HG02981 (cell line): ENCODE measurements around the gene NEMP2.
A peak's percentile ranks its signal among the peaks of the same experiment; 100 is the strongest.

ENCODE experiments used
- ATAC-seq: cut with Tn5 transposase; IDR thresholded peaks from one replicate; pipeline ENCODE4 v1.9.1; 2021; ENCODE audit warnings: mild to moderate bottlenecking, moderate library complexity; ENCODE audit not compliant: unreplicated experiment

Gene NEMP2, protein sequence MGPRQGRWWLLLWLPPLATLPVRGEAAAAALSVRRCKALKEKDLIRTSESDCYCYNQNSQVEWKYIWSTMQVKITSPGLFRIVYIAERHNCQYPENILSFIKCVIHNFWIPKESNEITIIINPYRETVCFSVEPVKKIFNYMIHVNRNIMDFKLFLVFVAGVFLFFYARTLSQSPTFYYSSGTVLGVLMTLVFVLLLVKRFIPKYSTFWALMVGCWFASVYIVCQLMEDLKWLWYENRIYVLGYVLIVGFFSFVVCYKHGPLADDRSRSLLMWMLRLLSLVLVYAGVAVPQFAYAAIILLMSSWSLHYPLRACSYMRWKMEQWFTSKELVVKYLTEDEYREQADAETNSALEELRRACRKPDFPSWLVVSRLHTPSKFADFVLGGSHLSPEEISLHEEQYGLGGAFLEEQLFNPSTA

DNA sequence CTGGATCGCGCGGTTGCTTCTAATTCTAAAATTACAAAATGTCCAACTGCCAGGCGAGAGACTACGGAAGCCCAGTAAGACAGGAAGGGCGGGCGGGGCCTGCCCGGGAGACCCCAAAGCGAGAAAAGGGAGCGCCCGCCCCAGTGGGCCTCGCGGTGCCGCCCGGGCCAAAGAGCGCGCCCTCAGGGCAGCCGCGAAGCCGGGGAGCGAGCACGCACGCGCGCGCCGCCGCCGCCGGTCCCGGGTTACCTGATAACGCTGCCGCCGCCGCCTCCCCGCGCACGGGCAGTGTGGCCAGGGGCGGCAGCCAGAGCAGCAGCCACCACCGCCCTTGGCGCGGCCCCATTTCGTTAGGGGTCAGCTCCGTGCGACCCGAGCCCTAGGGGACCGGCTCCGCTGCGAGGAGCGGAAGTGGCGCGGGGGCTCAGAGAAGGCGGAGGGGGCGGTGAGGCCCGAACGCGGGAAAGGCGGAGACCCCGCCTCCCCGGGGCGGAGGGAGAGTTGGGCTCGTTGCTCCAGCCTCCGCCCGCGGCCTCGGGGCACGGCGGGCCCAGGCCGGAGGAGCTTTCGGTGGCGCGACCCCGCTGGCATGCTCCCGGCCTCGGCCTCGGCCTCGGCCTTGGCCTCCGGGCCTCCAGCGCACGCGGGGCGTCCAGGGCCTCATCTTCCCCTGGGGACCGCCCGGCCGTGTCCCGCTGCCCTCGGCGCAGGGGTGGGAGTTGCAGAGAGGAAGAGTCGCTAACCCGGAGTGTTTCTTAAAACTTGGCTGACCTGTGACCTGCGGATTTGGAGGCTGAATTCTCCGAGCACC is at the start of gene NEMP2:
Gene NEMP2, minus strand, starts transcription at position 413 of the 811 bp plus-strand sequence. Its CDS starts 67 bp downstream, at position 346.
- peak; percentile 65 for ATAC-seq

DNA sequence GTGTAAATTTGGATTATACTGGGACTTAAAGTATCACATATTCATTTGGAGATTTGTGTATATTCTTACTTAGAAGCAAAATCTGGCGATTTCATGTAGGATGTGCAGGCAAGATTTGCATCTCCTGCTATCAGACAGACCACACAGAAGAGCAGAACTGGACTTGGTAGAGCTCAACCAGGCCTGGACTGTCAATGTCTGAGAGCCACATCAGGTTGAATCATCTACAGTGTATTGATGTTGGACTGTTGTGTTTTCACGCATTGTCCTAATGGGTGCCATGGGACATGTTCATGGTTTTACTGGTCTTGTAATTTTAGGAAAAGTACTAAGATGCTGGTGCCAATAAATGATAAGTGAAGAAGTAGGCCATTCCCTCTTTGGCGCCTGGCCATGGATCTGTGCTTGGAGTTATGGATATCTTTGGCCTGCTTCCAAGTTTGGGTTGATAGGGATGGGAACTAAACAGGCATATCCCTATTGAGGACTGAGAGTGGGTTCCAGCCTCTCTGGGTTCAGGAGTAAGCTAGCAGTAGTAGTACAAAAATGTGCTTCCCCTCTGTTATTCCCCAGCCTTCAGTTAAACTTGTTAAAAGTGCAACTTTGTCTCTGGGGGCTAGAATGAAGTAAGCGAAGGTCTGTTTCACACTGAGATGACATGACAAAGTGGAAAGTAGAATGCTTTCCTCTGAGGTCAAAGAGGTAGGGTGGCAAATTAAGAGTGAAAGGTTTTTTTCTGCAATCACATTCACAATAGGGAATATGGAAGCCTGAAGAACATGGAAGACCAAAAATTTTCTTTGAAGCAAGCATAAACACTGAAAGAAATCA is 49.2 kb upstream of the NEMP2 start:
- peak; percentile 78 for ATAC-seq

GRCh38 chr2:190582736-190583506 is 48.4 kb upstream of the NEMP2 start:
- peak; percentile 56 for ATAC-seq

DNA sequence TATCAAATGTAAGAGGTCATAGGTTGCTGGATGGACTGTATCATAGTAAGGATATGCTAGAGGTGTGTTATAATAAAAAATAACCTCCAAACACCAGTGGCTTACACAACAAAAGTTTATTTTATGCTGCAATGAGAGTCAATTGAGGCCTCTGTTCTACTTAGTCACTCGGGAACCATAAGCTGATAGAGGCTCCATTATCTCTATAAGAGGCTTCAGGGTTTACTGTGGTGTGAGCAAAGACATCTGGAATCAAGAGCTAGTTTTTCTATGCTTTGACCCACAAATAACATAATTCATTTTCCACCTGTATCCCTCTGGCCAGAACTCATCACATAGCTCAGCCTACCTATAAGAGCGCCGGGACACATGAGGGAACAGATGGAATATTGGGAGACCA is 47.5 kb upstream of the NEMP2 start:
- no peak for ATAC-seq

- no peak for ATAC-seq
These were observed 45.7 kb upstream of the NEMP2 start for GRCh38 chr2:190579915-190580846.

GRCh38 chr2:190579058-190579410 is 44.5 kb upstream of the NEMP2 start:
- no peak for ATAC-seq

- no peak for ATAC-seq
These were observed 43.9 kb upstream of the NEMP2 start for GRCh38 chr2:190578158-190579057.

DNA sequence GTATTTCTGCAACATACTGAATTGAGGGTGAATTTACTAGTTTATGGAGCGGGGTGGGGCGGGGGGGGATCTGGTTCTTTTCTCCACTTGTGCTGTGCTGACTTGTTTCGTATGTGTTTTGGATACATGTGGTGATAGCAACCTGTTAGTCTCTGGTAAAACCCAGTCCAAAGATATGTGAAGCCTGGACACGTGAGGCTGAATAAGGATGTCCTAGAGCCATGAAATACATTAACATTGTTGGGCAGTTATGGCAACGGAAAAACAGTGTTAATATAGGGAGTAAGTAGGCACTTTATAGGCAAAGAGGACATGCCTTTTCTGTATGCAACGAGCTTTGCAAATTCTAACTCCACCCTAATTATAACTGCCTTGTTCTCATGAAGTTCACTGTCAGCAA is 42.1 kb upstream of the NEMP2 start:
- no peak for ATAC-seq

- no peak for ATAC-seq
These were observed 40.7 kb upstream of the NEMP2 start for GRCh38 chr2:190575263-190575662.

- ATAC-seq: no peak
These were observed 39.6 kb upstream of the NEMP2 start for GRCh38 chr2:190574169-190574568.

GRCh38 chr2:190572246-190572645 is 37.7 kb upstream of the NEMP2 start:
- ATAC-seq: no peak

DNA sequence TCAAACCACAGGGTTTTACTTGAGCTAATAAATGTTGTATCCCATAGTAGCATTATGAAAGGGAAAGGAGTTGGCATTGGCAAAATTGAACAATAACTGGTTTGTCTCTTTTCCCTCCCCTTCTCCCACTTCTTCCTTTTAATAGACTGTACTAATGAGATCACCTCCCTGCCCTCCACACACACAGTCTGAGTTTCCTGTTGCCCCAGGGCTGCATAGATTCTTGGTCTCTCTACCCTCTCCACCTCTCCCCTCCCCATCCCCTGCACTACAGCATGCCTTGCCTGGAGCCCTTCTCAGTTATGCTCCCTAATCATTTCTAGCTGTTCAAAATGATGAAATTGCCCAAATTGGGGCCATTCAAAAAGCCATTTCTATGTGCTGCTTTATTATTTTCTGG is 37.2 kb upstream of the NEMP2 start:
- ATAC-seq: no peak

- no peak for ATAC-seq
These were observed 36.3 kb upstream of the NEMP2 start for GRCh38 chr2:190570871-190571270.

DNA sequence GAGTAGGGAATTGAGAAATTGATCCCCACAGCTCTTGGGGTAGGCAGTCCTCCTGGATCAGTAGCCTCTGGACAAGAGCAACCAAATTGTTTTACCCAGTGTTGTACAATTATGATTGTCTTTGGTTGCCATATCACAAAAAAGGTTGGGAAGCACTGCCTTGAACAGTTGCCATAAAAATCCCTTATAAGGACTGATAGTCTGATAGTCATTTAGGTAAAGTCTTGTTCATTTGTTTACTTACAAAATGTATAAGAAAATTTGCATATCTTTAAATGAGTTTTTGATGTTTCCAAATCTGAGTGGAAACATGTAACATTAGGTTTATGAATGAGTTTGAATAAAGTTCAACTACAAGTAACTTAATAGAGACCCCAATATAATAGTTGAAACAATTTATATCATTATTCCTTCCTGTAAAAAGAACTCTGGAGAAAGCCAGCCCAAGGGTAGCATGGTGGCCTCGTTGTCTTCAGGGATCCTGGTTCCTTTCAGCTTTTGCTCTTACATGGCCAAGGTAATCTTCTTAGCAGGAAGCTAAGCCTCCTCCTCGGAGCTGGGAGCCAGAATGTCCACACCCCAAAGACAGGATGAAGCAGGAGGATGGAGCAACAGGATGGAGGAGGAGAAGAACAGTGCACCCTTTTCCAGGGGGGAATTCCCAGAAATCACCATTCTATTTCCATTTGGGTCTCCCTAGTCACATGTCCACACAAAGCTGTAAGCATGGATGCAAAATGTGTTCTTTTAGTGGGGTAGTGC is 35.7 kb upstream of the NEMP2 start:
- ATAC-seq: no peak

GRCh38 chr2:190564838-190565237 is 30.3 kb upstream of the NEMP2 start:
- no peak for ATAC-seq

- ATAC-seq: no peak
These were observed 29.1 kb upstream of the NEMP2 start for GRCh38 chr2:190563646-190564045.

DNA sequence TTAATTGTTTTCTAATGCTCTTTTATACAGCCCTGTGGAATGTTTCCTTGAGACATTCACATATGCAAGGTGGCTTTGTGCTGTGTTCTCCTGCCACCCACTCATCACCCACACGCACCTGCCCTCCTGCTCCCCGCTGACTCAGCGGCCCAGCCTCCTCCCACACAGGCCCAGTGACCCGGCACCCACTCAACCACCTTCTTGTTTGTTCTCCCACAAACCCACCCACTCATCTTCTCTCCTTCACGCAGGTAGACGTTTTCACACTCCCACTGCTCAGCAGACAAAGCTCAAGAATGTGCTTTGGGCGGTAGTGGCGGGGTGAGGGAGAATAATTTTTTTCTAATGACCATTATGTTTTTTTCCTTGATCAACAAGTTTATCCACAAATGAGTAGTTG is 28.6 kb upstream of the NEMP2 start:
- ATAC-seq: no peak

- no peak for ATAC-seq
These were observed 27.6 kb upstream of the NEMP2 start for GRCh38 chr2:190562121-190562520.
